ENCODE measurements around the gene ZNF90.
"Not testable (repeated sequence)": the region's sequence is repeated elsewhere in the genome, so short reads cannot be mapped to it uniquely, and the experiment has no call there.

ZNF90 gene

GRCh38 chr19:20077791-20078463 lies at the start of gene ZNF90:
Gene ZNF90 (plus strand): TSS chr19:20078000. CDS start chr19:20078133, 133 bp downstream.
- DNase-seq, result peak; percentile 47

GRCh38 chr19:20028611-20029010 lies 49.2 kb upstream of the ZNF90 start:
- DNase-seq, result no peak

- DNase-seq, result no peak
These were observed 41.9 kb upstream of the ZNF90 start for GRCh38 chr19:20035935-20036334.

- DNase-seq, result no peak
These were observed 39.2 kb upstream of the ZNF90 start for GRCh38 chr19:20038358-20039202.

- peak; percentile 79 for DNase-seq
These were observed 38.5 kb upstream of the ZNF90 start, which contains the start of gene ZNF682 for GRCh38 chr19:20039203-20039723. Gene ZNF682 (minus strand): TSS chr19:20039505. CDS start chr19:20039345, 160 bp downstream.

- DNase-seq, result no peak
These were observed 33.1 kb upstream of the ZNF90 start for GRCh38 chr19:20044663-20045062.

- DNase-seq, result not testable (repeated sequence)
These were observed 32.1 kb upstream of the ZNF90 start for GRCh38 chr19:20045742-20046141.

- DNase-seq, result peak; percentile 86
These were observed 25.7 kb upstream of the ZNF90 start for GRCh38 chr19:20051841-20052768.

GRCh38 chr19:20058738-20059137 lies 19.1 kb upstream of the ZNF90 start:
- DNase-seq, result not testable (repeated sequence)

GRCh38 chr19:20060282-20060681 lies 17.5 kb upstream of the ZNF90 start:
- DNase-seq, result no peak

- DNase-seq, result no peak
These were observed 10.9 kb upstream of the ZNF90 start for GRCh38 chr19:20066861-20067260.

GRCh38 chr19:20067943-20068342 lies 9.9 kb upstream of the ZNF90 start:
- DNase-seq, result no peak

GRCh38 chr19:20068559-20068958 lies 9.2 kb upstream of the ZNF90 start:
- not testable (repeated sequence) for DNase-seq

GRCh38 chr19:20070691-20071090 lies 7.1 kb upstream of the ZNF90 start:
- no peak for DNase-seq

- DNase-seq, result no peak
These were observed 4.9 kb upstream of the ZNF90 start for GRCh38 chr19:20072936-20073335.

GRCh38 chr19:20078581-20079031 lies 806 bp downstream of the ZNF90 start:
- no peak for DNase-seq

GRCh38 chr19:20079476-20079875 lies 1.7 kb downstream of the ZNF90 start:
- DNase-seq, result no peak

- DNase-seq, result no peak
These were observed 2.9 kb downstream of the ZNF90 start for GRCh38 chr19:20080656-20081055.

GRCh38 chr19:20082232-20082833 lies 4.5 kb downstream of the ZNF90 start:
- DNase-seq, result not testable (repeated sequence)

- DNase-seq, result not testable (repeated sequence)
These were observed 5.1 kb downstream of the ZNF90 start for GRCh38 chr19:20082876-20083275.

GRCh38 chr19:20102097-20102496 lies 24.3 kb downstream of the ZNF90 start:
- DNase-seq, result no peak

- no peak for DNase-seq
These were observed 25.4 kb downstream of the ZNF90 start for GRCh38 chr19:20103091-20103740.
